Activated gamma-delta T cell (primary cell): Measurements from ENCODE around the gene NALCN.

Source experiments
- DNase-seq: peaks from one replicate; lab custom pipeline; 2025; lab: John Stamatoyannopoulos, UW

NALCN gene

GRCh38 chr13:101204270-101205020 is 211.9 kb downstream of the NALCN start:
- DNase-seq = no peak

- no peak for DNase-seq
Observed at GRCh38 chr13:101202590-101202989, 213.7 kb downstream of the NALCN start.

GRCh38 chr13:101190976-101191375 is 225.3 kb downstream of the NALCN start:
- no peak for DNase-seq

GRCh38 chr13:101190337-101190736 is 226.0 kb downstream of the NALCN start:
- DNase-seq = no peak

- no peak for DNase-seq
Observed at GRCh38 chr13:101185606-101186005, 230.7 kb downstream of the NALCN start.

GRCh38 chr13:101181076-101181685 is 235.1 kb downstream of the NALCN start:
- DNase-seq = no peak

GRCh38 chr13:101179021-101179420 is 237.3 kb downstream of the NALCN start:
- no peak for DNase-seq

- no peak for DNase-seq
Observed at GRCh38 chr13:101178406-101178805, 237.9 kb downstream of the NALCN start.

GRCh38 chr13:101170306-101170705 is 246.0 kb downstream of the NALCN start:
- DNase-seq = no peak

- DNase-seq = no peak
Observed at GRCh38 chr13:101157261-101157660, 259.0 kb downstream of the NALCN start.

GRCh38 chr13:101155920-101156319 is 260.4 kb downstream of the NALCN start:
- no peak for DNase-seq

- DNase-seq = no peak
Observed at GRCh38 chr13:101152184-101152583, 264.1 kb downstream of the NALCN start.

- DNase-seq = no peak
Observed at GRCh38 chr13:101150998-101151397, 265.3 kb downstream of the NALCN start.

- DNase-seq = no peak
Observed at GRCh38 chr13:101149735-101150384, 266.4 kb downstream of the NALCN start.

- no peak for DNase-seq
Observed at GRCh38 chr13:101146101-101146898, 270.0 kb downstream of the NALCN start.

GRCh38 chr13:101144808-101145419 is 271.4 kb downstream of the NALCN start:
- no peak for DNase-seq

- no peak for DNase-seq
Observed at GRCh38 chr13:101140936-101141335, 275.4 kb downstream of the NALCN start.

- no peak for DNase-seq
Observed at GRCh38 chr13:101140087-101140770, 276.1 kb downstream of the NALCN start.

- no peak for DNase-seq
Observed at GRCh38 chr13:101139081-101139480, 277.2 kb downstream of the NALCN start.

GRCh38 chr13:101127741-101128353 is 288.5 kb downstream of the NALCN start:
- no peak for DNase-seq

GRCh38 chr13:101123028-101123427 is 293.3 kb downstream of the NALCN start:
- DNase-seq = no peak
